TTC549 (cell line): Measurements from ENCODE around the gene CORO7.

Source experiments
- FAIRE-seq: peaks from 2 replicates; lab custom pipeline; 2012; peaks lifted over from hg19 to GRCh38; lab: Jason Lieb, UNC

Gene CORO7

DNA sequence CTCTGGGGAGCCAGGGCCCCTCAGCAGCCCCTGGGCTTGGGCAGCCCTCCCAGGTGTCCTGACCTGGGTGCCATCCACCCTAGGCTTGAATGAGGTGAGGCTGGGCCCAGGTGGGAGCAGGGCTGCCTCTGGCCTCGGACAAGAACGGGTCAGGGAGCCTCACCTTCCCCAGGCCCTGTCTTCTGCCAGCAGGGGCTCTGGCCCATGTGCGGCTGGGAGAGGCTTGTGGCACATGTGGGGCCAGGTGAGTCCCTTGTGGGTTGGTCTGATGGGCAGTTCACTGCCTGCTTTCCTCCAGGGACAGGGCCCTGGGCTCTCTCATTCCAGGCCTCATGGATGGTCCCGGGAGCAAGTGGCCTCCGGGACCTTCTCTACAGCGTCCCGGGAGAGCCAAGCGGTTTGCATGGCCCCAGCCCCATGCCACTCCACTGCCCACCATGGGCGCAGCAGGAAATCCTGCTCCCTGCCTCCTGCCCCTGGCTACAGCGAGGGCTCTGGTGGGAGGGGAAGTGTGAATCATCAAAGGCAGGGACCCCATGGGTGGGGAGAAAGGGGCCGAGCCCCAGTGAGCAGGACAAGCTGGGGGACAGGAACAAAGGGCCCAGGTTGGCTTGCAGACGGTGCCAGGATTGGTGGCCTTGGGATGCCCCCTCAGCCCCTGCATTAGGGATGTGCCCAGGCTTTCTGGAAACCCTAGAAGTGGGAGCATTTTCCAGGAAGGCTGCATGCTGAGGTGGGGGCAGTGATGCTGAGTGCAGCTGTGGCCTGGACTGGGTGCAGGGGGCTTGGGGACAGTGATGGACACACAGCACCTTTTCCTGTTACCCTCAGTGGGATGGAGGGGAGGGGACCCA lies 32.6 kb downstream of the CORO7 start:
- no peak for FAIRE-seq

DNA sequence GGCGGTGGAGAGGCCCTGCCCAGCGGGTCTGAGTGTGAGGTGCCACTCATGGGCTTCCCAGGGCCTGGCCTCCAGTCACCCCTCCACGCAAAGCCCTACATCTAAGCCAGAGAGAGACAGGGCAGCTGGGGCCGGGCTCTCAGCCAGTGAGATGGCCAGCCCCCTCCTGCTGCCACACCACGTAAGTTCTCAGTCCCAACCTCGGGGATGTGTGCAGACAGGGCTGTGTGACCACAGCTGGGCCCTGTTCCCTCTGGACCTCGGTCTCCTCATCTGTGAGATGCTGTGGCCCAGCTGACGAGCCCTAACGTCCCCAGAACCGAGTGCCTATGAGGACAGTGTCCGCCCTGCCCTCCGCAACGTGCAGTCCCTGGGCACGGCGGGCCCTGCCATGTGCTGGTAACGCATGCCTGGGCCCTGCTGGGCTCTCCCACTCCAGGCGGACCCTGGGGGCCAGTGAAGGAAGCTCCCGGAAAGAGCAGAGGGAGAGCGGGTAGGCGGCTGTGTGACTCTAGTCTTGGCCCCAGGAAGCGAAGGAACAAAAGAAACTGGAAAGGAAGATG lies 33.5 kb downstream of the CORO7 start:
- FAIRE-seq = no peak

DNA sequence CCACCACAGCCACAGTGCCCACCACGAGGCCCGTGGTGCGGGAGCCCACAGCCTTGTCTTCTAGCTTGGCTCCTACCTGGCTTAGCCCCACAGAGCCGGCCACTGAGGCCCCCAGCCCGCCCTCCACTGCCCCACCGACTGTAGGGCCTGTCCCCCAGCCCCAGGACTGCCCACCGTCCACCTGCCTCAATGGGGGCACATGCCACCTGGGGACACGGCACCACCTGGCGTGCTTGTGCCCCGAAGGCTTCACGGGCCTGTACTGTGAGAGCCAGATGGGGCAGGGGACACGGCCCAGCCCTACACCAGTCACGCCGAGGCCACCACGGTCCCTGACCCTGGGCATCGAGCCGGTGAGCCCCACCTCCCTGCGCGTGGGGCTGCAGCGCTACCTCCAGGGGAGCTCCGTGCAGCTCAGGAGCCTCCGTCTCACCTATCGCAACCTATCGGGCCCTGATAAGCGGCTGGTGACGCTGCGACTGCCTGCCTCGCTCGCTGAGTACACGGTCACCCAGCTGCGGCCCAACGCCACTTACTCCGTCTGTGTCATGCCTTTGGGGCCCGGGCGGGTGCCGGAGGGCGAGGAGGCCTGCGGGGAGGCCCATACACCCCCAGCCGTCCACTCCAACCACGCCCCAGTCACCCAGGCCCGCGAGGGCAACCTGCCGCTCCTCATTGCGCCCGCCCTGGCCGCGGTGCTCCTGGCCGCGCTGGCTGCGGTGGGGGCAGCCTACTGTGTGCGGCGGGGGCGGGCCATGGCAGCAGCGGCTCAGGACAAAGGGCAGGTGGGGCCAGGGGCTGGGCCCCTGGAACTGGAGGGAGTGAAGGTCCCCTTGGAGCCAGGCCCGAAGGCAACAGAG lies 34.2 kb downstream of the CORO7 start:
- no peak for FAIRE-seq

- no peak for FAIRE-seq
These were observed 35.1 kb downstream of the CORO7 start for GRCh38 chr16:4381072-4381934.

DNA sequence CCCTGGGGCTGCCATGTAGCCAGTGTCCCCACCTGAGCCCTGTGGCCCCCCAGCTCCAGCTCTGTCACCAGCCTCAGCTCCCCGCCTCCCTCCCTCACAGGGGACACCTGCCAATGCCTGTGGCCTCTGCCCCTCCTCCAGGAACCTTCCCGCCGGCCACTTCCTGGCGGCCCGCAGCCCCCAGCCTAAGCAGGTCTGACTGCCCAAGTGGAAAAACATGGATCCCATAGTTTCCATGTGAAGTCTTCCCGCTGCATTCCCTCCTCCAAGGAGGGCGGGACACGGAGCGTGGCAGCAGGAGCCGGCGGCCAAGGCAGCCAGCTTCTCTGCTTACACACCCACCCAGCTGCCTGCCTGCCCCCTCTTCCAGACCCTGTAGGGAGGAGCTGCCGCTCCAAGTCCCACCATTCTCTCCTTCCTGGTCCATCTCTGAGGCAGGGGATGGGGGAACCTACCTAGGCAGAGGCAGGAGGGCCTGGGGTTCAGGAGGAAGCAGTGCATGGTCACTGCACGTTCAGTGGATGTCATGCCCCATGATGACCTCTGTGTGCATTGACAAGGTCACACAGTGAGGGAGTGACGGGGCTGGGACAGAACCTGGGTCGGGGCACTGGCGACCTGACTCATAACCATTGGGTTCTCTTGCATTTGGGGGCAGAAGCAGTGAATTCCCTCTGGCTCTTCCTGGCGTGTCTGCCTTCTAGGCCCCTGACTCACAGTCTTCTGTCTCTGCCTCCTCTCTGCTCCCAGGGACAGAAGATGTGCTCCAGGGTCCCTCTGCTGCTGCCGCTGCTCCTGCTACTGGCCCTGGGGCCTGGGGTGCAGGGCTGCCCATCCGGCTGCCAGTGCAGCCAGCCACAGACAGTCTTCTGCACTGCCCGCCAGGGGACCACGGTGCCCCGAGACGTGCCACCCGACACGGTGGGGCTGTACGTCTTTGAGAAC lies 36.0 kb downstream of the CORO7 start:
- FAIRE-seq = no peak

GRCh38 chr16:4378999-4379690 lies 37.3 kb downstream of the CORO7 start:
- no peak for FAIRE-seq

GRCh38 chr16:4378161-4378666 lies 38.2 kb downstream of the CORO7 start:
- no peak for FAIRE-seq

GRCh38 chr16:4377573-4378154 lies 38.7 kb downstream of the CORO7 start:
- FAIRE-seq = no peak

GRCh38 chr16:4376893-4377572 lies 39.4 kb downstream of the CORO7 start:
- no peak for FAIRE-seq

DNA sequence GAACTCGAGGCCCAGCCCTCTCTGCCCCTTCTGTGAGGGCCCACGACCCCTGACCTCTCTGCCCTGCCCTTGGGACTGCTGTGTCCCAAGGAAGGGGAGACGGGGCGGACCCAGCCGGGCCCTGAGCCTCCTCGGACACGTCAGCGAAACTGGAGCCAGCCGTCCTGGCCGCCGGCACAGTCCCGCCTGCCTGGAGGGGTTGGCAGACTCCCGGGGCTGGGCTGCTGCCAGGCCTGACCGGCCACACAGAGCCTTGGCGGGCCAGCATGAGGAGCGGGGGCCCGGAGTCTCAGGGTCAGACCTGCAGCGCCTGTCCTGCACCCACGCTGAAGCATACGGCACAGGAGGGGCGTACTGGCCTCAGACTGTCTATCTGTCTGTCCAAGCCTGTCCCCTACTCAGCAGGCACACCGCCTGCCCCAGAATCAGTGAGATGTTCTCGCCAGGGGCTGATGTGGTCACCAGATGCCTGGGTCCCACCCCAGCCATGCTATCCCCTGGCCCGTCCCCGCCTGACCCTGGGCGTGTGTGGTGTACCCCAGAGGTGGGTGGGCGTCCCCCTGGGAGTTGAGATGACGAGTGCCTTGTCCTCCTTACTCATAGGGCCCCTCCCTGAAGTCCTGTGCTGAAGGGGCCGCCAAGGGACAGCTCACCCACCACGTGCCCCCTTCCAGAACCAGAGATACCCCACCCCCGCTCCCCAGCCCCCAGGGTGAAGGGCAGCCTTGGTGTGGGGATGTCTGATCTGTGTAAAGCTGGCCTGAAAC lies 40.1 kb downstream of the CORO7 start:
- no peak for FAIRE-seq

DNA sequence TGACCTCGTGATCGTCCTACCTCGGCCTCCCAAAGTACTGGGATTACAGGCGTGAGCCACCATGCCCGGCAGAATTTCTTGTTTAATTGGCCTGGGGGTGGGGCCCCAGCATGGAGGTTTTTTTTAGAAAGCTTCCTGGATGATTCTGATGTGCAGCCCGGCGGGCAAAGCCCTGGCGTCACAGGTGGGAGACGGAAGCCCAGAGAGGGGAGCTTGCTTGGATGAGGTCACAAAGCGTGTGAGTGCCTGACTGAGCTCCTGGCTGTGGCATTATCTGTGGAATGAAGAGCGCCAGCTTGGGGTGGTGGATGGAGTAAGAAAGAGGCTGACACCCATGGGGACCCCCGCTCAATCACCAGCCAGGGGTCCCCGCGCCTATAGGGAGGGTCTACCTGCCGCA lies 40.7 kb downstream of the CORO7 start:
- FAIRE-seq = no peak

DNA sequence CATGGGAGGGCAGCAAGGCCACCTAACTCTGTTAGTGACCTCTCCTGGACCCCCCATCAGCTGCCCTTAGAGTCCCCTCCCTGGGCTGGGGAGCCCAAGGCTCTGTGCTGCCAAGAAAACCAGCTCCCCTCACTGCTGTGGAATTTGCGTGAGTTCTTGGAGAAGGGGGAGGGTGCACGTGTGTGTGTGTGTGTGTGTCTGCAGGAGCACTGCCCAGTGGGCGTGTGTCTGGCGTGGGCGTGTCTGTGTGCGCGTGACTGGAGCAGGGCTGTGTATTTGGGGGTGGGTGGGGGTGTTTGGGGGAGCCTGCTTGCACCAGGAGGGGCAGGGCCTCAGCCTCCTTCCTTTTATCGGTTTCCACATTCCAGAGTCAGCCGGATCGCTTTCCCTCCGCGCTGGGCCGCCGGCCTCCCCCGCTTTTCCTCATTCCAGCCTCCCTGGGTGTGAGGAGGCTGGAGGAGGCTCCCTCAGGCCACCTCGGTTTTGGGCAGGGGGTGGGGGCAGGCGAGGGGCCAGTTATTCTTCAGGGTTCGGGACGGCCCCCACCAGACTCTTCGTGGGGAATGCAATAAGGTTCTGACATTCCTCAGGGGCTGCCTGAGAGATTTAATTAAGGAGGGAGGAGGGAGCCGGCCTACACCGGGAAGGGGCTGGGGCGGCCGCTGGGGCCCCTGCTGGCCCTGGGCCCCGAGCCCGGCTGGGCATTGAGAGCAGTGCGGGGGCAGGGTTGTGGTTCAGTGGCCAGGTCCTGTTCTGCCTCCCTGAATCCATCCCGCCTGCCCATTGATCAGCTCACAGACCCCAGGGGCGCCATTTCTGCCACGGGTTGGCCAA lies 42.3 kb downstream of the CORO7 start:
- no peak for FAIRE-seq

DNA sequence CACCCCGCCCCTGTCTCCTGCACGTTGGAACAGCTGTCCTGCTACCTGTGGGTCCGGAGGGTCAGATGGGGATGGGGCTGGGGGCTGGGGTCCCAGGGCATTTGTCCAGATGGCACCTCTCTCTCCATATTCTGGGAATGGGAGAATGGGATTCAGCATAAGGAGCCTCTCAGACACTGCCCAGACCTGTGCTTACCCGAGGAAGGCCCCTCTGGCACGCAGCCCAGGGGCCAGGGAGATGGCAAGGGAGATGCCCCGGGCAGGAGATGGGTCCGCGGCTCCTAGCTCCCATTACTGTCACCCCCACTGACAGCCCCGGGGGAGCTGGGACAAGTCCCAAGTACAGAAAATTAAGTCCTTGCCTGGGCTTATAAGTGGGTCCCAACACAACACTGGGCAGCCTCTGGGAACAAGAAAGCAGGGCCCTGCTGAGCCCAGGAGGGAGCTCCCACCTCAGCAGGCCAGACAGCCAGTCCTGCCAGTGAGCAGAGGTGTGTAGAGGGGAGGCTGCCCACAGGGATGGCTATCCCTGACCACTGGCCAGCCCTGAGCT lies 43.0 kb downstream of the CORO7 start:
- no peak for FAIRE-seq

DNA sequence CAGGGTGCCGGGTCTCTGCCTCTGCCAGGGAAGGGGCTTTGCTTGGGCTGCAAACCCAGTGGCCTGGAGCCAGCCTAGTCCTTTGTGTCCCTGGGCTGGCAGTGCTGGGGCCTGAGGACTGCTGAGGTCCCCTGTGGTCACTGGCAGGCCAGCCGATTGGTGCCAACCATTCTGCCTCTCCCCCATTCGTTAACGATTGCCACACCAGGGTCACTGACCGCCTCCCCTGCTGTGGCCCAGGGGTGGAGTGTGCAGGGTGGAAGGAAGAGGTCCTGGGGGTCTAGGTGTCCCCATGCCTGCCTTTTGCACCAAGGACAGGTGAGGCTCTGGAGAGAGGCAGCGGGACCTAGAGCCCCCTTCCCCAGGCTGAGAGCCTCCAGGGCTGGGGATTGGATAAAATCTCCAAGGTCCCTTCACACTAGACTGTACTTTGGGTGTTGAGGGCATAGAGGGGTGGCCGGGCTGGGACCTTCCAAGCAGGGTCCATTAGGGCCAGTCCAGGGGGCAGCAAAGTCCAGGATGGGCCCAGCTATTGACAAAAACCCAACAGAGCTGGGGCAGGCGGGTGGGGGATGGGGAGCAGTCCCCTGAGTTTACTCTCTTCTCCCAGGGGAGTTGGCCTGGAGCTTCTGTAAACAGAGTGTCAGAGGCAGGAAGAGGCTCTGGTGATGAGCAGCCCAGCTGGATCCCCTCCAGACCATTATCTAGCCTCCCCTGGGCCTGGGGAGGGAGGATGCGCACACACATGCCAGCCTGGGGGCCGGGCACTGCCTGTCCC lies 43.6 kb downstream of the CORO7 start:
- FAIRE-seq = no peak

DNA sequence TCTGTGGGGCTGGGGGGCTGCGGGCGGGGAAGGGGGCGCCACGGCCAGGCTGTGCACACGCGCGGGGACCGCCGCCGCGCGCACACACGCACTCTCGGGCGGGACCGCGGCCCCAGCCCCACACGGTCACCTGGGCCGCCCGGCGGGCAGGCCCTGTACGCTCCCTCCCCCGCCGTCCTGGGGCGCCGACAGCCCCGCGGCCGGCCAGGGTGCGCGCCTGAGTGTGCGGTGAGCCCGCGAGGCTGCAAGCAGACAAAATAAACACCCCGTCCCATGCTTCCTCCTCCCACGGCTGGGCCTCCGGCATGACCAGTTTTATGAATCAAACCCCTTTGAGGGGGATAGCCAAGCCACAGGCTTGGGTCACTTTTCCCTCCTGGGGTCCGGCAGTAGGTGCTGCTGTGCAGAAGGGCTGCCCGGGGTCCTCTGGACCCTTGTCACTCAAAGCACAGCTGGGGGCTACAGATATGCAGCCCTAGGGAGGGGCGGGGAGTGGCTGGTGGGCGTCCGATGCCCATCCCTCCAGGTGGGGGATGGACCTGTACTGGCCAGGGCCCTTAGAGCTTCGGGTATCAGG lies 44.3 kb downstream of the CORO7 start:
- no peak for FAIRE-seq
